Brain microvascular endothelial cell (primary cell): ENCODE data around the gene CD81.
A peak's percentile ranks its signal among the peaks of the same experiment; 100 is the strongest.

Source experiments
- DNase-seq: peaks from one replicate; pipeline ENCODE4 v3.0.0-alpha.2; 2020
- H3K27ac ChIP-seq: fragments of 250-450 bp; sonication (Bioruptor Pico); 2 replicates; pipeline ENCODE4 v1.5.1; 2020; ENCODE audit warnings: mild to moderate bottlenecking, moderate library complexity
- H3K27me3 ChIP-seq: fragments of 250-450 bp; sonication (Bioruptor Pico); replicated peaks from 2 replicates; pipeline ENCODE4 v1.5.1; 2020; ENCODE audit warnings: mild to moderate bottlenecking
- H3K36me3 ChIP-seq: fragments of 250-450 bp; sonication (Bioruptor Pico); replicated peaks from 2 replicates; pipeline ENCODE4 v1.5.1; 2020; ENCODE audit warnings: mild to moderate bottlenecking
- H3K4me3 ChIP-seq: 2 replicates; pipeline ENCODE4 v1.5.1; 2011; ENCODE audit warnings: low read depth, mild to moderate bottlenecking, control low read depth, low read length, moderate library complexity
- CTCF ChIP-seq: IDR thresholded peaks from 2 replicates; pipeline ENCODE4 v1.5.1; 2011; ENCODE audit warnings: low read depth, mild to moderate bottlenecking, moderate library complexity, low read length, control low read depth, inconsistent platforms; ENCODE audit errors: missing control alignments
- in situ Hi-C: cut with HindIII; loops from 2 replicates; pipeline ENCODE4 v1.10.0; 2017; ENCODE audit warnings: low sequenced_read_pairs, low pct_ligation_motif_present

Gene CD81

GRCh38 chr11:2390725-2391151, 13.6 kb downstream of the CD81 start:
- no peak overlapping the region for H3K4me3 ChIP-seq
- peaks cover 36% of the 10 kb centered on the region for H3K36me3 ChIP-seq
- H3K27me3 ChIP-seq, result no peaks in the 10 kb centered on the region
- in situ Hi-C loops, result no loop called here
- peak; percentile 36 for DNase-seq
- TF ChIP-seq CTCF, result no peak
- H3K27ac ChIP-seq, result no peak overlapping the region

- TF ChIP-seq CTCF, result no peak
- H3K27ac ChIP-seq, result no peak overlapping the region
- no peaks in the 10 kb centered on the region for H3K27me3 ChIP-seq
- no peak for DNase-seq
- H3K4me3 ChIP-seq, result no peak overlapping the region
- in situ Hi-C loops, result no loop called here
- H3K36me3 ChIP-seq, result peaks cover 42% of the 10 kb centered on the region
Measured at GRCh38 chr11:2391181-2391975, 14.3 kb downstream of the CD81 start.

GRCh38 chr11:2392241-2392959, 15.3 kb downstream of the CD81 start:
- in situ Hi-C loops, result no loop called here
- Histone ChIP-seq H3K4me3 (no peak overlapping the region), H3K36me3 (peaks cover 50% of the 10 kb centered on the region)

GRCh38 chr11:2393111-2393868, 16.2 kb downstream of the CD81 start:
- Histone ChIP-seq H3K27ac (no peak overlapping the region), H3K36me3 (peaks cover 55% of the 10 kb centered on the region), H3K4me3 (no peak overlapping the region), H3K27me3 (no peaks in the 10 kb centered on the region)
- no peak for DNase-seq
- in situ Hi-C loops, result no loop called here
- TF ChIP-seq CTCF, result no peak

More at GRCh38 chr11:2392241-2392959, 15.3 kb downstream of the CD81 start:
- Histone ChIP-seq H3K27me3 (no peaks in the 10 kb centered on the region), H3K27ac (no peak overlapping the region)
- DNase-seq, result no peak
- no peak for TF ChIP-seq CTCF

- H3K4me3 ChIP-seq, result no peak overlapping the region
- in situ Hi-C loops, result no loop called here
- peaks cover 56% of the 10 kb centered on the region for H3K36me3 ChIP-seq
- no peak overlapping the region for H3K27ac ChIP-seq
- no peak for DNase-seq
- no peaks in the 10 kb centered on the region for H3K27me3 ChIP-seq
- no peak for TF ChIP-seq CTCF
Measured at GRCh38 chr11:2393941-2394817, 17.1 kb downstream of the CD81 start.
